Measurements from ENCODE around the gene SHANK2. TPM values are rescaled to one million over a fixed set of nuclear protein-coding genes. Genes with fewer than 3 reads are reported as not detected.

Gene SHANK2
- total RNA-seq, 3 donors from 2014 or later: 25.8 to 58.0 (median 38.7) TPM

DNA sequence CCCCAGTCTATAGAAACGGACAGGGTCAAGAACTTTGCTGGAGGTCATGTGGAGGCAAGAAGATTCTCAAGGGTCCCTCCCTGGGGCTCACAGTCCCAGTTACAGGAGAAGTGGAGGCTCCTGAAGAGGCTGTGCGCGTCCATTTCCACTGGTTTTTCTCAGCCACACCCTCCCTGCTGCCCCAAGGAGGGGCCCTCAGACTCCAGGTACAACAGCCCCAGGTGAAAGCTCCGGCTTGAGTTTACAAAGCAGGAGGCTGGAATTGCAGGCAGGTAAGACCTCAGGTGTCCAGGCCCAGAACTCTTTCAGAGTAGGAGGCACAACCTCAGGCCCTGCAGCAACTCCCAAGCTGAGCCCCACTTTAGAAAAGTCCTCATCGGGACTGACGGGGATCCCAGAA lies 3.1 kb downstream of the SHANK2 start:
- DNase-seq (no peak), ATAC-seq (no peak)
- H3K36me3 ChIP-seq (ENCODE audit: low read depth): no peaks in the 10 kb centered on the region
- H3K4me3 ChIP-seq: no peak overlapping the region
- intact Hi-C loops (cut with DNase I, micrococcal nuclease): no loop called here
- no peaks in the 10 kb centered on the region for H3K4me1 ChIP-seq (ENCODE audit: low read depth)
- H3K9me3 ChIP-seq: no peaks in the 10 kb centered on the region
- TF ChIP-seq CTCF (IDR thresholded peaks at IDR 0.05): no peak

- Histone ChIP-seq H3K9me3 (no peaks in the 10 kb centered on the region), H3K4me3 (no peak overlapping the region), H3K4me1 (ENCODE audit: low read depth) (no peaks in the 10 kb centered on the region), H3K36me3 (ENCODE audit: low read depth) (no peaks in the 10 kb centered on the region)
- no peak for TF ChIP-seq CTCF (IDR thresholded peaks at IDR 0.05)
- intact Hi-C loops (cut with DNase I, micrococcal nuclease): no loop called here
- DNase-seq (no peak), ATAC-seq (no peak)
Observed at GRCh38 chr11:71248656-71249055, 3.7 kb downstream of the SHANK2 start.

DNA sequence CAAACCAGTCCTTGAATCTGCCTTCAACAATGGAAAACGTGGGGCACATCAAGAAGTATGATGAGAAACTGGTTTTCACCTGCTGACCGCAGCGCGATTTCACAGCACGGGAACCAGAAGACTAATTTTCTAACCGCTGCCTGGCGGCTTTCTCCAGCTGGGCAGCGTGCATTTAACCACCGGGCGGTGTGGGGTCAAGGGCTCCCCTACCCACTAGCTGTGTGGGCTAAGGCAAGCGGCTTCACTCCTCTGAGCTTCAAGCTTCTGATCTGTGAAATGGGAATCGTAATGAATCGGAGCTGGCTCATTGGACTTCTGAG lies 4.2 kb downstream of the SHANK2 start:
- Histone ChIP-seq H3K4me3 (no peak overlapping the region), H3K36me3 (ENCODE audit: low read depth) (no peaks in the 10 kb centered on the region), H3K4me1 (ENCODE audit: low read depth) (no peaks in the 10 kb centered on the region), H3K9me3 (no peaks in the 10 kb centered on the region)
- no peak for TF ChIP-seq CTCF (IDR thresholded peaks at IDR 0.05)
- DNase-seq: no peak
- ATAC-seq: no peak
- intact Hi-C loops (cut with DNase I, micrococcal nuclease): no loop called here

DNA sequence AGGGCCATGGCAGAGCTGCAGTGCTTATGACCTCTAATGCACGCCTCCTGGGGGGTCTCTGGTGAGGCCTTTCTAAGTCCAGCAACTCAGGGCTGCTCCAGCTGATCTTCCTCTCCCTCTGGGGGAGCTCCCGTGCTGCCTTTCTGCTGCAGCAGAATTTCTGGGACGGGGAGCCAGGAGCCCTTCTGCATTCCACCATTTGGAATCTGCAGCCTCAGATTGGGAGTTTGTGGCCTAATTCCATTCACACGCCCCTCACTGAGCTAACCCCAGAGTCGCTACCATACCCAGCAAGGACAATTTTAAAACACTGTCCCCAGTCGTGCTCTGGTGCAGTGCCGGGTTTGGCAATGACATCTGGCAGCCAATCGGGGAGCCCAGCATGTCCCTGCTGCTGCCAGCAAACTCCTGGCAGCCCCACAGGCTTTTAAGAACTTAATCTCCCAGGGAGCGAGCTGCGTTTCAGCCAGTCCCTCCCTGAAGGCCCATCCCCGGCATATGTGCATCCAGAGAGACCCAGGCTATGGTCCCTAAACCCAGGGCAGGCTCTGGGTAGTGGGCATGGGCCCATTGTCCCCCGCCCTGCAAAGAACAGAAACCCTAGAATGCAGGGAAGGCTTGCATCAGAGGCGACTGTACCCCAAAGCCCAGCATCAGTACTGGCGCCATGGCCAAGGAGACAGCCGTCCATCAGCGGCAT lies 4.7 kb downstream of the SHANK2 start:
- ATAC-seq: no peak

DNA sequence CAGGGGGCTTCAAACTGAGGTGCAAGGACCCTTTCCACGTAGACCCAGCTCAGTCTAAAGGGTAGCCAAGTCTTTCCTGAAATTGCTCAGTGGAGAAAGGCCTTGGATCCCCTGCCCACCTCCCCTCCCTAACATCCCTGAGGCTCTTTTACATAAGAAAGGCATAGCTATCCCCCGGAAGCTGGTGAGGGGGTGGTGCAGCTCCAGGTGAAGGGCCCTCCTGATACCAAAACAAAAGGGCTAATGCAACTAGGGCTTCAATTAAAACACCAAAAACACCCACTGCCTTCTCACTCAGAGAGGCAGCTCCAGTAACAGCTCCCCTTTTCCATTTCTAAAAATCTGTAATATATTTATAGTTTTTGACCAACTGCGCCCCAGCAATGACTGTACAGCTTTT lies 5.8 kb downstream of the SHANK2 start:
- Histone ChIP-seq H3K4me3 (no peak overlapping the region), H3K9me3 (no peaks in the 10 kb centered on the region), H3K4me1 (ENCODE audit: low read depth) (no peaks in the 10 kb centered on the region), H3K36me3 (ENCODE audit: low read depth) (no peaks in the 10 kb centered on the region)
- DNase-seq: no peak
- TF ChIP-seq CTCF (IDR thresholded peaks at IDR 0.05): no peak
- no peak for ATAC-seq
- intact Hi-C loops (cut with DNase I, micrococcal nuclease): no loop called here

More for the DNA sequence above, 4.7 kb downstream of the SHANK2 start:
- no peak for DNase-seq
- Histone ChIP-seq H3K36me3 (ENCODE audit: low read depth) (no peaks in the 10 kb centered on the region), H3K9me3 (no peaks in the 10 kb centered on the region), H3K4me3 (no peak overlapping the region), H3K4me1 (ENCODE audit: low read depth) (no peaks in the 10 kb centered on the region)
- no peak for TF ChIP-seq CTCF (IDR thresholded peaks at IDR 0.05)
- intact Hi-C loops (cut with DNase I, micrococcal nuclease): no loop called here
